ENCODE measurements around the gene SPPL3.

SPPL3 gene

GRCh38 chr12:120869376-120869775, 34.8 kb downstream of the SPPL3 start:
- no peak overlapping the region for H3K27ac ChIP-seq
- TF ChIP-seq CTCF (conservative IDR thresholded peaks at IDR 0.05): no peak
- no peak for TF ChIP-seq ZFX (IDR thresholded peaks at IDR 0.05)

DNA sequence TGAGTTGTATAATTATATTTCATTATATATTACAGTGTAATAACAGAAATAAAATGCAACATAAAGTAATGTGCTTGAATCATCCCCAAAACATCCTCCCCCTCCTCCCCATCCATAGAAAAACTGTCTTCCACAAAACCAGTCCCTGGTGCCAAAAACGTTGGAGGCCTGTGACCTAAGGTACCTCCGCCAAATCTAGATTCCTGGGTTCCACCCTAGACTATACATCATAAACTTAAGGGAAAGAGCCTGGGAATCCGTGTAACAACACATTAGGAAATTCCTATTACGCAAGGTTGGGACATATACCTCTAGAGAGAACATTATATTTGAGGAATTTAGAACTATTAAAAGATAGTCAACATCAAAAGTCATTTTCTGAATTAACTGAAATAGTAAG, 38.0 kb downstream of the SPPL3 start:
- no peak overlapping the region for H3K27ac ChIP-seq
- TF ChIP-seq ZFX (IDR thresholded peaks at IDR 0.05): no peak
- no peak for TF ChIP-seq CTCF (conservative IDR thresholded peaks at IDR 0.05)

DNA sequence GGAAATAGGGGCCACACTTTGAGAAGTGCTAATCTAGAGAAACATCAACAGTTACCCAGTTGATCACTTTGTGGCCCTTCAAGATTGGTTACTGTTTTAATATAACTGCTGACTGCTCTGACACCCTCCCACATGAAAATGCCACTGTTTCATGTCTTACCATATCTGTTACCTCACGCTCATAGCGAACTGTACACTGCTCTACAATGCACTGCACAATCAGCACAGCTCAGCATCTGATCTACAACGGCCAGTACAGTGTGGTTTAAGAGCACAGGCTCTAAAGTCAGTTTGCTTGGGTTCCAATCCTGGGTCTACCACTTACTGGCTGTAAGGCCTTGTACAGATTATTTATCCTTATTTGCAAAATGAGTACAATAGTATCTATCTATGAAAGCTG, 39.1 kb downstream of the SPPL3 start:
- TF ChIP-seq ZFX (IDR thresholded peaks at IDR 0.05) (no peak), CTCF (conservative IDR thresholded peaks at IDR 0.05) (no peak)
- H3K27ac ChIP-seq: no peak overlapping the region

GRCh38 chr12:120862664-120863063, 41.5 kb downstream of the SPPL3 start:
- no peak for TF ChIP-seq CTCF (conservative IDR thresholded peaks at IDR 0.05)
- no peak for TF ChIP-seq ZFX (IDR thresholded peaks at IDR 0.05)
- no peak overlapping the region for H3K27ac ChIP-seq

DNA sequence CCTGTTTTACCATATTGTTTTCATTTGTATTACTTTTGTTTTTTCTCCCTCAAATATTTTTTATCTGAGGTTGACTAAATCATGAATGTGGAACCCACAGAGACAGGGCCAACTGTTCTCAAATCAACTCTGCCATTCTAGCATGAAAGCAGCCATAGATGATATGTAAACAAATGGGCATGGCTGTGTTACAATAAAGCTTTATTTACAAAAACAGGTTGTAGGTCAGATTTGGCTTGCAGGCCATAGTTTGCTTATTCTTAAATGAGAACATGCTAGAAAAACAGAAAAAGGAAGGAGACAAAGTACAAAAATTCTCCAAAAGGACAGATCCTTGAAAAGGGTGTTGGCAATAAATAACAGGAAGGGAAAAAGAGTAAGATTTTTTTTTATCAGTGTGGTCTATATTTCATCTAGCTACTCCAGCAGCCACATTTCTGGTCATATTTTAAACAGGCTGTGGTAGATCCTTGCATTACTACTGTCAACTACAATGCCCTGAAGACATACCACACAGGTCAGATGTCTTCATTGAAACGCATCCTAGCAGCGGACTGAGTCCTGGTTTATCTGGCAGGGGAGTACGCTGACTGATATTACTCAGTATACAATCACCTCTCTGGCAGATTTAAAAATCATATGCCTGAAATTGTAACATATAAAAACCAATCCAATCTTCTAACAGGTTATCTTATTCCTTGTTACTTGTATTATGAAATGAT, 42.9 kb downstream of the SPPL3 start:
- TF ChIP-seq CTCF (conservative IDR thresholded peaks at IDR 0.05): no peak
- TF ChIP-seq ZFX (IDR thresholded peaks at IDR 0.05): no peak
- no peak overlapping the region for H3K27ac ChIP-seq

DNA sequence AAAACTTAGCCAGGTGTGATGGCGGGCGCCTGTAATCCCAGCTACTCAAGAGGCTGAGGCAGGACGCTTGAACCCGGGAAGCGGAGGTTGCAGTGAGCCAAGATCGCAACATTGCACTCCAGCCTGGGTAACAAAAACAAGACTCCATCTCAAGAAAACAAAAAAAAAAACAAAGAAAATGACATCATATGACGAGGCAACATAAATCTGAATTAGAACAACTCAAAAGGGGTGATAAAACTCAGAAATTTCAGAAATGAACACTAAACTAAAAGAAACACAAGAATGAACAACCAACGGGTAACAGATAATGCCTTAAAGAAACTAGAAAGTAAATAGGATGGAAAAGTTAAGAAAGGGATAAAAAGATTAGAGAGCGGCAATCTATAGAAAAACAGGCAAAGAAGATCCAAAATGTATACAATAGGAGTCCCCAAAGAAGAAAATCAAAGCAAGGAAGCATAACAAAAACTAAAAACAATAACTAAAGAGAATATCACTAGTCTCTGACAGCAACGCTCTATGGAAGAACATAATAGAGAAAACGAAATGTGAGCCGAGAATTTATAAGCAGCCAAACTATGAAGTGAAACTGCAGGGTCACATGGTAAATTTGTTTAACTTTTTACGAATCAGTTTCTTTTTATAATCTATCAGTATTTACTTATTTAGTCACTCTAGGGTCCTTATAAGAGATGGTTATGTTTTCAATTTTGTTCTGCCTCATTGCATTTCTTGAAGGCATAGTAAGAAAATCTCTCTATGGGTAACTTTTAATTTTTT, 45.7 kb downstream of the SPPL3 start:
- TF ChIP-seq ZFX (IDR thresholded peaks at IDR 0.05) (no peak), CTCF (conservative IDR thresholded peaks at IDR 0.05) (no peak)
- no peak overlapping the region for H3K27ac ChIP-seq

DNA sequence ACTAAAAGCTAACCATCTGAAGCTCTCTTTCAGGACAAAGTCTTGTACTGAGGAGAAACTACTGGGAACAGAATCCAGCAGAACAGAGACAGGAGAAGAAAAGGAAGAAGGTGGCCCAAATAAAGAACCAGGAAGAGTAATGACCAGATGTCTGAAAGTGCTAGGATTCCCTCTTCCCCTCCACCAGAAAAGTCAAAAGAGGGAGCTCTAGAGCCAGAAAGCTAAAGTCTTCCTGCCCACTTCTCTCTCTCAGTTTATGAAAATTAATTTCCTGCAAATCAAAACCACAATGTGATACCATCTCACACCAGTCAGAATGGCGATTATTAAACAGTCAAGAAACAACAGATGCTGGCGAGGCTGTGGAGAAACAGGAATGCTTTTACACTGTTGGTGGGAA, 47.2 kb downstream of the SPPL3 start:
- TF ChIP-seq CTCF (conservative IDR thresholded peaks at IDR 0.05): peak; percentile 42
- no peak for TF ChIP-seq ZFX (IDR thresholded peaks at IDR 0.05)
- H3K27ac ChIP-seq: no peak overlapping the region

Data from C4-2B (cell line).